SK-N-MC (cell line): ENCODE data around the gene ABAT.

Experiments used
- EZH2 ChIP-seq: fragments of 200-600 bp; sonication (generic); IDR thresholded peaks from one replicate; pipeline ENCODE4 v1.6.1; 2017; ENCODE audit warnings: antibody characterized with exemption
- POLR2AphosphoS5 ChIP-seq: IDR thresholded peaks from 2 replicates; pipeline ENCODE4 v1.6.1; 2012; ENCODE audit warnings: mild to moderate bottlenecking, low read depth, low read length, borderline replicate concordance

DNA sequence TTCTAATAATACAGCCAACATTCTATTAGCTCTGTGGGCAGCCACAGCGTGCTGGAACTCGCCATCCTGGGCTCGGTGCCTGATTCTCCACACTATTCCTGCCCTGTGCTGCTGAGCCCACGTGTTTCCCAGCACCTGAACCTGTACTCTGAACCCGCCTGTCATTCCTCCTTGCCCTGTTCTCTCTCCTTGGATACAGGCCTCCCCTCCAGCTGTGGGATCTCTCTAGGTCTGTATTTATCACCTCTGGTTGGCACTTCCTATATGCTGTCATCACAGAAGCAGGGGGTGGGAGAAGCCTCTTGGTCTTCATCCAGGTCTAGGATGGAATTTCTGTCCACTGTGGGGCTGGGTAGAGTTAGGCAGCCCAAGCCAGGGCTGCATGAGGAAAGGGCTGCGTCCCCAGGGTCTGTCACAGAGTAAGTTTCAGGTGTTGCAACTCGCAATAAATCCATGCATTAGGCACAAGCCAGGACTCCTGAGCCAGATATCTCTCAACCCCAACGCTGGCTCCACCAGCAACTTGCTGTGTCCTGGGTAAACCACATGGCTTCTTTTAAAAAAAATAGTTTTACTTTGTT lies 56.0 kb downstream of the ABAT start:
- TF ChIP-seq POLR2AphosphoS5 (no peak), EZH2 (no peak)
